HuH-7 (cell line): Measurements from ENCODE around the gene THSD8.
A peak's percentile ranks its signal among the peaks of the same experiment; 100 is the strongest.

Experiments used
- DNase-seq: peaks from one replicate; pipeline ENCODE4 v3.0.0; 2011; ENCODE audit warnings: low spot score

THSD8 gene

GRCh38 chr19:12779162-12779993 is 22.5 kb upstream of the THSD8 start:
- no peak for DNase-seq

- no peak for DNase-seq
Observed at GRCh38 chr19:12782174-12782423, 19.8 kb upstream of the THSD8 start.

- DNase-seq = peak; percentile 64
Observed at GRCh38 chr19:12782424-12783290, 19.2 kb upstream of the THSD8 start.

GRCh38 chr19:12783291-12783848 is 18.5 kb upstream of the THSD8 start:
- no peak for DNase-seq

GRCh38 chr19:12783849-12784393 is 17.9 kb upstream of the THSD8 start:
- no peak for DNase-seq

- DNase-seq = no peak
Observed at GRCh38 chr19:12784394-12784870, 17.4 kb upstream of the THSD8 start.

GRCh38 chr19:12784871-12785430 is 16.9 kb upstream of the THSD8 start:
- DNase-seq = no peak

- no peak for DNase-seq
Observed at GRCh38 chr19:12785431-12786031, 16.3 kb upstream of the THSD8 start.

GRCh38 chr19:12786141-12786870 is 15.6 kb upstream of the THSD8 start:
- DNase-seq = no peak

GRCh38 chr19:12786952-12787351 is 14.9 kb upstream of the THSD8 start:
- no peak for DNase-seq

GRCh38 chr19:12787458-12787857 is 14.4 kb upstream of the THSD8 start:
- DNase-seq = no peak

GRCh38 chr19:12788042-12788681 is 13.7 kb upstream of the THSD8 start:
- no peak for DNase-seq

- peak; percentile 64 for DNase-seq
Observed at GRCh38 chr19:12788682-12789097, 13.2 kb upstream of the THSD8 start.

GRCh38 chr19:12789098-12789903 is 12.6 kb upstream of the THSD8 start:
- peak; percentile 46 for DNase-seq

GRCh38 chr19:12789904-12790619 is 11.8 kb upstream of the THSD8 start:
- peak; percentile 89 for DNase-seq

GRCh38 chr19:12790628-12791344 is 11.1 kb upstream of the THSD8 start:
- no peak for DNase-seq

GRCh38 chr19:12791345-12792050 is 10.4 kb upstream of the THSD8 start, which contains the start of gene JUNB:
Gene JUNB (plus strand): TSS chr19:12791486. CDS start chr19:12791772, 286 bp downstream.
- peak; percentile 91 for DNase-seq
